Measurements from ENCODE around the gene PDIA5. TPM values are rescaled to one million over a fixed set of nuclear protein-coding genes. Genes with fewer than 3 reads are reported as not detected.

PDIA5 gene
- total and polyA plus RNA-seq, 2 of the 4 experiments (the other 2 are of a cell fraction): 19.4 to 42.0 TPM

DNA sequence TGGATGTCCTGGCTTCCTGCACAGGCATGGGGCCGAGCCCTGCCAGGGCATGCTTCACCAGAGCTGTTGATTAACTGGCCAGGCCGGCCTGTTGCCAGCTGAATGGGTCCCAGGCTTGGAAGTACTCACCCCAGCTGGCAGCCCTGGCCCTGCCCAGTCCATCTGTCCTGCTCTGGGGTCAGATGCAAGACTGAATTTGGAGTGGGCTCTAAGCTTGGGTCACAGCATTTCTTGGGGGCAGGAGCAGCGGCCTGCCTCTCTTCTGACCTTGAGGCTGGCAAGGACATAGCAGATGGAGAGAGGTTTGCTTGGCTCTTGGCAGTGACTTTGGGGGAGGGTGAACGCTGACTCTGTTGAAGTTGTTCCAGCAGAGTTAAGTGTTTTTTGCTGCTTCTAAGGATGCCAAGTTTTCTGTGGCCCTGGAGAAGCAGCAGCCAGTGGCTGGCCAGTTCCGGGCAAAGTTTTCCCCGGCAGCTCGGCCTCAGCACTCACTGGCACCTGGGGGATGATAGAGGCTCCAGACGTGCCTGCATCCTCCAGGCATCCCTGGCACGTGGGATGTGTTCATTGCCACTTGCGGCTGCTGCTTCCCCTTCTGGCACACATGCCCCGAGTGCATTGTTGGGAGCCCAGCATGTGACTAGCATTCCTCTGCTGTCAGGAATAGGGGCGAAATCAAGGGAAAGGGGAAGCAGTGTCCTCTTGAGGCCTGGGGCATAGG is 22.9 kb downstream of the PDIA5 start:
- Histone ChIP-seq H2AFZ (replicated peaks; ENCODE audit: low read length, poor library complexity) (no peak overlapping the region), H3K9me1 (ENCODE audit: insufficient read depth, low read length) (peaks cover 16% of the 10 kb centered on the region), H3K4me3 (ENCODE audit: insufficient read depth, low read depth, low read length) (no peak overlapping the region), H3K79me1 (ENCODE audit: low read depth in 1 of 2, low read length in 2 of 2) (peaks cover 13 to 63% of the 10 kb centered on the region in 2 experiments; a peak in 3 of 4 replicates), H3K4me1 (ENCODE audit: control insufficient read depth, insufficient read depth, low read length) (peaks cover 12% of the 10 kb centered on the region), H2AK5ac (ENCODE audit: low read depth, low read length) (no peak overlapping the region), H3K36me3 (ENCODE audit: control insufficient read depth, insufficient read depth, low read length) (peaks cover 15% of the 10 kb centered on the region), H2BK15ac (ENCODE audit: low read depth, low read length) (no peak overlapping the region), H3K56ac (ENCODE audit: extremely low read depth, insufficient read depth, low read length) (no peak overlapping the region), H2BK5ac (ENCODE audit: low read depth, low read length, poor library complexity, severe bottlenecking) (no peak overlapping the region), H4K5ac (ENCODE audit: low read depth, low read length) (no peak overlapping the region), H3K9ac (ENCODE audit: low read depth, low read length) (no peak overlapping the region), H4K20me1 (ENCODE audit: insufficient read depth, low read length) (peaks cover 77% of the 10 kb centered on the region), H3K4me2 (ENCODE audit: low read depth, low read length) (no peak overlapping the region), H3K14ac (replicated peaks; ENCODE audit: low read depth, low read length) (no peak overlapping the region), H3K23ac (ENCODE audit: low read depth, low read length) (no peak overlapping the region), H4K8ac (ENCODE audit: low read depth in 2 of 2, low read length in 2 of 2) (no peak overlapping the region), H3K9me3 (ENCODE audit: control insufficient read depth, insufficient read depth, low read length) (no peaks in the 10 kb centered on the region), H3K4ac (ENCODE audit: low read depth, low read length) (no peak overlapping the region), H3K18ac (ENCODE audit: low read depth, low read length) (no peak overlapping the region), H2BK120ac (ENCODE audit: low read depth, low read length) (no peak overlapping the region), H4K91ac (ENCODE audit: insufficient read depth, low read depth, low read length) (no peak overlapping the region), H2AK9ac (replicated peaks; ENCODE audit: low read depth, low read length, poor library complexity) (no peak overlapping the region), H3K27me3 (ENCODE audit: control insufficient read depth, insufficient read depth, low read length) (no peaks in the 10 kb centered on the region), H2BK20ac (ENCODE audit: low read depth, low read length) (no peak overlapping the region), H3K27ac (ENCODE audit: insufficient read depth, low read length) (no peak overlapping the region)
- intact Hi-C loops (cut with micrococcal nuclease): no loop called here
- in situ Hi-C loops (cut with MboI; ENCODE audit: low sequenced_read_pairs): no loop called here
- no TSS peak for BruUV-seq (replicated peaks)
- dilution Hi-C loops (cut with HindIII; ENCODE audit: low sequenced_read_pairs, unreplicated experiment): no loop called here
- ChIA-PET CTCF (no interaction called here), POLR2A (ENCODE audit: unreplicated experiment) (no interaction called here)
- TF ChIP-seq USF2 (IDR thresholded peaks at IDR 0.05; ENCODE audit: low read depth, low read length) (no peak), MXI1 (IDR thresholded peaks at IDR 0.05; ENCODE audit: borderline replicate concordance, low read depth, low read length) (no peak)
- TF ChIP-seq, protein P1, sequence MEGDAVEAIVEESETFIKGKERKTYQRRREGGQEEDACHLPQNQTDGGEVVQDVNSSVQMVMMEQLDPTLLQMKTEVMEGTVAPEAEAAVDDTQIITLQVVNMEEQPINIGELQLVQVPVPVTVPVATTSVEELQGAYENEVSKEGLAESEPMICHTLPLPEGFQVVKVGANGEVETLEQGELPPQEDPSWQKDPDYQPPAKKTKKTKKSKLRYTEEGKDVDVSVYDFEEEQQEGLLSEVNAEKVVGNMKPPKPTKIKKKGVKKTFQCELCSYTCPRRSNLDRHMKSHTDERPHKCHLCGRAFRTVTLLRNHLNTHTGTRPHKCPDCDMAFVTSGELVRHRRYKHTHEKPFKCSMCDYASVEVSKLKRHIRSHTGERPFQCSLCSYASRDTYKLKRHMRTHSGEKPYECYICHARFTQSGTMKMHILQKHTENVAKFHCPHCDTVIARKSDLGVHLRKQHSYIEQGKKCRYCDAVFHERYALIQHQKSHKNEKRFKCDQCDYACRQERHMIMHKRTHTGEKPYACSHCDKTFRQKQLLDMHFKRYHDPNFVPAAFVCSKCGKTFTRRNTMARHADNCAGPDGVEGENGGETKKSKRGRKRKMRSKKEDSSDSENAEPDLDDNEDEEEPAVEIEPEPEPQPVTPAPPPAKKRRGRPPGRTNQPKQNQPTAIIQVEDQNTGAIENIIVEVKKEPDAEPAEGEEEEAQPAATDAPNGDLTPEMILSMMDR (conservative IDR thresholded peaks at IDR 0.05; ENCODE audit: low read depth, low read length): no peak
- 80% methylated on average over 4 of the region's 12 CpGs; no CpG with 5 or more reads in 1 of the 2 experiments for WGBS, 2 experiments (ENCODE audit: extremely low coverage in 2 of 2, insufficient read length in 1 of 2)
- no peak; the same call in 1 of the 2 replicates for ATAC-seq (ENCODE audit: low read depth)
- DNase-seq: no peak
